DOHH2 (cell line): ENCODE data around the gene HIBCH.

Source experiments
- H3F3A ChIP-seq: fragments of 200-600 bp; sonication (generic), shearing (Covaris generic); 2 replicates; pipeline ENCODE4 v1.6.0; 2016; ENCODE audit warnings: antibody characterized with exemption, mild to moderate bottlenecking; ENCODE audit not compliant: control insufficient read depth, insufficient read depth
- H3K27ac ChIP-seq: fragments of 200-600 bp; sonication (generic); 2 replicates; pipeline ENCODE4 v1.5.1; 2014; ENCODE audit warnings: low read depth, mild to moderate bottlenecking, low read length, moderate library complexity
- H3K27me3 ChIP-seq: fragments of 200-600 bp; sonication (generic); 2 replicates; pipeline ENCODE4 v1.6.1; 2014; ENCODE audit warnings: mild to moderate bottlenecking, low read length, mixed read lengths; ENCODE audit not compliant: control insufficient read depth
- H3K36me3 ChIP-seq: fragments of 200-600 bp; sonication (generic); 2 replicates; pipeline ENCODE4 v1.6.1; 2014; ENCODE audit warnings: mild to moderate bottlenecking, low read length, moderate library complexity, mixed read lengths; ENCODE audit not compliant: control insufficient read depth
- H3K4me1 ChIP-seq: fragments of 200-600 bp; sonication (generic); 2 replicates; pipeline ENCODE4 v1.6.1; 2014; ENCODE audit warnings: mild to moderate bottlenecking, low read length, mixed read lengths; ENCODE audit not compliant: control insufficient read depth
- H3K4me2 ChIP-seq: fragments of 200-600 bp; sonication (generic); 2 replicates; pipeline ENCODE4 v1.6.0; 2014; ENCODE audit warnings: mild to moderate bottlenecking, low read length, moderate library complexity
- H3K4me3 ChIP-seq: fragments of 200-600 bp; sonication (generic); 2 replicates; pipeline ENCODE4 v1.5.1; 2014; ENCODE audit warnings: mild to moderate bottlenecking, low read length, mixed read lengths
- H3K79me2 ChIP-seq: fragments of 200-600 bp; sonication (generic); 2 replicates; pipeline ENCODE4 v1.6.1; 2014; ENCODE audit warnings: mild to moderate bottlenecking, low read length, mixed read lengths; ENCODE audit not compliant: control insufficient read depth
- H3K9me2 ChIP-seq: fragments of 200-600 bp; sonication (generic); replicated peaks from 2 replicates; pipeline ENCODE4 v1.6.1; 2014; ENCODE audit warnings: mild to moderate bottlenecking, low read length, mixed read lengths; ENCODE audit not compliant: control insufficient read depth
- H3K9me3 ChIP-seq: fragments of 200-600 bp; sonication (generic); 2 replicates; pipeline ENCODE4 v1.6.1; 2014; ENCODE audit warnings: antibody characterized with exemption, low read length, mixed read lengths; ENCODE audit not compliant: control insufficient read depth, insufficient read depth
- H4K20me1 ChIP-seq: fragments of 200-600 bp; sonication (generic); 2 replicates; pipeline ENCODE4 v1.6.0; 2014; ENCODE audit warnings: low read depth, mild to moderate bottlenecking, antibody characterized with exemption, low read length, moderate library complexity; ENCODE audit not compliant: control insufficient read depth, insufficient read depth
- EZH2phosphoT487 ChIP-seq: fragments of 200-600 bp; sonication (generic); IDR thresholded peaks from 2 replicates; pipeline ENCODE4 v1.6.1; 2017; ENCODE audit warnings: borderline replicate concordance, mild to moderate bottlenecking, antibody characterized with exemption, low read length, moderate library complexity, mixed read lengths
- TF ChIP-seq, protein P1 (sequence below): fragments of 200-600 bp; sonication (generic); IDR thresholded peaks from one replicate; pipeline ENCODE4 v1.5.1; 2014; ENCODE audit warnings: antibody characterized with exemption, mild to moderate bottlenecking, low read depth, low read length; ENCODE audit not compliant: poor library complexity, severe bottlenecking

The HIBCH gene

GRCh38 chr2:190209559-190209958, 110.1 kb downstream of the HIBCH start:
- no peak overlapping the region for H3K4me3 ChIP-seq
- no peak overlapping the region for H3K27ac ChIP-seq
- H3K4me1 ChIP-seq, result peaks cover 51% of the 10 kb centered on the region
- TF ChIP-seq EZH2phosphoT487, result no peak
- TF ChIP-seq, protein P1, sequence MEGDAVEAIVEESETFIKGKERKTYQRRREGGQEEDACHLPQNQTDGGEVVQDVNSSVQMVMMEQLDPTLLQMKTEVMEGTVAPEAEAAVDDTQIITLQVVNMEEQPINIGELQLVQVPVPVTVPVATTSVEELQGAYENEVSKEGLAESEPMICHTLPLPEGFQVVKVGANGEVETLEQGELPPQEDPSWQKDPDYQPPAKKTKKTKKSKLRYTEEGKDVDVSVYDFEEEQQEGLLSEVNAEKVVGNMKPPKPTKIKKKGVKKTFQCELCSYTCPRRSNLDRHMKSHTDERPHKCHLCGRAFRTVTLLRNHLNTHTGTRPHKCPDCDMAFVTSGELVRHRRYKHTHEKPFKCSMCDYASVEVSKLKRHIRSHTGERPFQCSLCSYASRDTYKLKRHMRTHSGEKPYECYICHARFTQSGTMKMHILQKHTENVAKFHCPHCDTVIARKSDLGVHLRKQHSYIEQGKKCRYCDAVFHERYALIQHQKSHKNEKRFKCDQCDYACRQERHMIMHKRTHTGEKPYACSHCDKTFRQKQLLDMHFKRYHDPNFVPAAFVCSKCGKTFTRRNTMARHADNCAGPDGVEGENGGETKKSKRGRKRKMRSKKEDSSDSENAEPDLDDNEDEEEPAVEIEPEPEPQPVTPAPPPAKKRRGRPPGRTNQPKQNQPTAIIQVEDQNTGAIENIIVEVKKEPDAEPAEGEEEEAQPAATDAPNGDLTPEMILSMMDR, result no peak
- peak overlapping the region; percentile 34 for H3K4me2 ChIP-seq
- H3K9me3 ChIP-seq, result no peaks in the 10 kb centered on the region
- H3K27me3 ChIP-seq, result no peaks in the 10 kb centered on the region
- H4K20me1 ChIP-seq, result no peaks in the 10 kb centered on the region
- no peaks in the 10 kb centered on the region for H3K79me2 ChIP-seq
- H3K9me2 ChIP-seq, result no peaks in the 10 kb centered on the region
- H3F3A ChIP-seq, result no peaks in the 10 kb centered on the region
- peaks cover 7% of the 10 kb centered on the region; the same call in 1 of the 2 replicates for H3K36me3 ChIP-seq

- TF ChIP-seq, protein P1, result no peak
Observed at GRCh38 chr2:190207930-190208329, 111.7 kb downstream of the HIBCH start.

DNA sequence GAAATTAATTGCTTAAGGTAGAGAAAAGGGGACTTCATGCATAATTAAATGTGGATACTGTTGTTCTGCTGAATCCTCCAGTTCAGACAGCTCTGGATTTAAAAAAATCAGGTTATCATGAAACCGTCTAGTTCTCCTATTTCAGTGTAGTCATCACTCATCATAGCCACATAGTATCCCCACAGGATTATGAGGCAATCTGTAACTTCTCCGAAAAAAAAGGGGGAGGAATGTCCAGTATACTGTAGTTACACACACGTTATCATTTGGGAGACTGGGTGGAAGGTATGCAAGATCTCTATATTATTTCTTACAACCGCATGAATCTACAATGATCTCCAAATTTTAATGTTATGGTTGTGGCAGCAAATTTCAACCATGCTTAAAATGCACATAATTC, 114.0 kb downstream of the HIBCH start:
- Histone ChIP-seq H3F3A (no peaks in the 10 kb centered on the region), H3K27me3 (no peaks in the 10 kb centered on the region), H3K79me2 (no peaks in the 10 kb centered on the region), H3K9me3 (no peaks in the 10 kb centered on the region), H3K4me2 (no peak overlapping the region), H3K9me2 (no peaks in the 10 kb centered on the region), H3K27ac (no peak overlapping the region), H3K36me3 (peaks cover 23% of the 10 kb centered on the region), H4K20me1 (no peaks in the 10 kb centered on the region), H3K4me1 (peaks cover 45% of the 10 kb centered on the region), H3K4me3 (no peak overlapping the region)
- no peak for TF ChIP-seq EZH2phosphoT487
- TF ChIP-seq, protein P1, result no peak

More at GRCh38 chr2:190207930-190208329, 111.7 kb downstream of the HIBCH start:
- Histone ChIP-seq H3K27ac (no peak overlapping the region), H3K27me3 (no peaks in the 10 kb centered on the region), H3K4me1 (peaks cover 51% of the 10 kb centered on the region), H3K79me2 (no peaks in the 10 kb centered on the region), H3K36me3 (peaks cover 14% of the 10 kb centered on the region), H3K9me3 (no peaks in the 10 kb centered on the region), H3K4me3 (peak overlapping the region; percentile 22; the same call in 1 of the 2 replicates), H3K9me2 (no peaks in the 10 kb centered on the region), H3K4me2 (peak overlapping the region; percentile 66), H4K20me1 (no peaks in the 10 kb centered on the region), H3F3A (no peaks in the 10 kb centered on the region)
